ENCODE results near the gene CFAP58. TPM values are rescaled to one million over a fixed set of nuclear protein-coding genes. Genes with fewer than 3 reads are reported as not detected.

The CFAP58 gene
- total RNA-seq, 1 experiment from 2014 or later: 0.63 TPM

DNA sequence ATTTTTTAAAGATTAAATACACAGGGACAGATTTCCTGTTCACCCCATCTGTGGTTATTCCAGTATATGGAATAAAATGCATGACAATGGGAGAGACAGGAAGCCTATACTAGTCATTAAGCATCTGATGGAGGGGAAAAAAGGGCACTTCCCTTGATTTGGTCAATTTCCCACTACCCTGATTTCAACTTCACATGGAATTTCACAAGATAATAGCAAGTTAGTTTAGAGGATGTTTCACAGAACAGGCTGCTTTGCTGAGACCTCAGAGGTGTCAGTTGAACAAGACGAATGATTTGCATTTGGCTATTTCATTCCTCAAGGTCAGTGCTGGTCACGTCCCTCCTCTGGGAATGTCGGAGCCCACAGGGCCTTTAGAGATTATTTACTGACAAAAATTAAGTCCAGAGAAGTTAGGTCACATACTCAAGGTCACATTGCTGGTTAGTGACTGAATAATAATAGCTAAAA is 10.7 kb upstream of the CFAP58 start:
- no peak overlapping the region for H2BK15ac ChIP-seq (ENCODE audit: low read depth, low read length)
- no peak overlapping the region for H2AFZ ChIP-seq (ENCODE audit: low read length)
- no peak overlapping the region for H3K9ac ChIP-seq (ENCODE audit: extremely low read depth, insufficient read length, low read length)
- peaks cover 6% of the 10 kb centered on the region; the same call in 1 of the 2 replicates for H3K4me1 ChIP-seq (ENCODE audit: insufficient read depth, low read length)
- no peak overlapping the region for H2BK20ac ChIP-seq (ENCODE audit: low read depth, low read length, poor library complexity, severe bottlenecking)
- no peak overlapping the region for H3K56ac ChIP-seq (ENCODE audit: insufficient read length, low read depth, low read length)
- no peaks in the 10 kb centered on the region for H3K79me2 ChIP-seq (ENCODE audit: insufficient read depth, low read length)
- H3K23ac ChIP-seq (ENCODE audit: insufficient read length, low read depth, low read length): no peak overlapping the region
- H3K79me1 ChIP-seq (ENCODE audit: insufficient read depth, low read depth, low read length, poor library complexity, severe bottlenecking): no peaks in the 10 kb centered on the region
- no CpG with 5 or more reads among the region's 3 CpGs for WGBS (ENCODE audit: extremely low coverage, insufficient read length, low lambda C conversion rate)
- no peak overlapping the region for H3K4me3 Mint-ChIP-seq
- no peak overlapping the region for H3K4me2 ChIP-seq (ENCODE audit: insufficient read depth, insufficient read length, low read length)
- H3K23me2 ChIP-seq (ENCODE audit: insufficient read length, low read depth, low read length, poor library complexity, severe bottlenecking): peaks cover 6% of the 10 kb centered on the region
- H3K4ac ChIP-seq (ENCODE audit: low read depth, low read length): no peak overlapping the region
- no peak overlapping the region for H4K8ac ChIP-seq (replicated peaks; ENCODE audit: insufficient read length, low read depth, low read length)
- no peak overlapping the region for H2BK12ac ChIP-seq (ENCODE audit: insufficient read length, low read depth, low read length)
- H3K27me3 Mint-ChIP-seq (ENCODE audit: low read depth): peaks cover 3% of the 10 kb centered on the region
- no peak overlapping the region for H2BK120ac ChIP-seq (ENCODE audit: low read depth, low read length, poor library complexity, severe bottlenecking)
- no peaks in the 10 kb centered on the region for H3K36me3 Mint-ChIP-seq (ENCODE audit: insufficient read depth in 1 of 3, low read depth in 3 of 3)
- H4K5ac ChIP-seq (ENCODE audit: insufficient read length, low read depth, low read length): no peak overlapping the region
- H3K27me3 ChIP-seq (ENCODE audit: insufficient read depth, low read length): no peaks in the 10 kb centered on the region; the same call in 1 of the 2 replicates
- peak overlapping the region in 1 of 3 experiments; percentile 19; a peak in 1 of 7 replicates for H3K27ac Mint-ChIP-seq
- H3K9me3 ChIP-seq (ENCODE audit: control insufficient read depth, low read depth, low read length): no peaks in the 10 kb centered on the region
- H2AK5ac ChIP-seq (ENCODE audit: insufficient read length, low read length): no peak overlapping the region
- H3K4me1 Mint-ChIP-seq: peaks cover 19 to 21% of the 10 kb centered on the region in 2 experiments
- no peaks in the 10 kb centered on the region for H3K9me3 Mint-ChIP-seq
- H3K14ac ChIP-seq (ENCODE audit: insufficient read depth, low read length): no peak overlapping the region
- TF ChIP-seq, protein P1, sequence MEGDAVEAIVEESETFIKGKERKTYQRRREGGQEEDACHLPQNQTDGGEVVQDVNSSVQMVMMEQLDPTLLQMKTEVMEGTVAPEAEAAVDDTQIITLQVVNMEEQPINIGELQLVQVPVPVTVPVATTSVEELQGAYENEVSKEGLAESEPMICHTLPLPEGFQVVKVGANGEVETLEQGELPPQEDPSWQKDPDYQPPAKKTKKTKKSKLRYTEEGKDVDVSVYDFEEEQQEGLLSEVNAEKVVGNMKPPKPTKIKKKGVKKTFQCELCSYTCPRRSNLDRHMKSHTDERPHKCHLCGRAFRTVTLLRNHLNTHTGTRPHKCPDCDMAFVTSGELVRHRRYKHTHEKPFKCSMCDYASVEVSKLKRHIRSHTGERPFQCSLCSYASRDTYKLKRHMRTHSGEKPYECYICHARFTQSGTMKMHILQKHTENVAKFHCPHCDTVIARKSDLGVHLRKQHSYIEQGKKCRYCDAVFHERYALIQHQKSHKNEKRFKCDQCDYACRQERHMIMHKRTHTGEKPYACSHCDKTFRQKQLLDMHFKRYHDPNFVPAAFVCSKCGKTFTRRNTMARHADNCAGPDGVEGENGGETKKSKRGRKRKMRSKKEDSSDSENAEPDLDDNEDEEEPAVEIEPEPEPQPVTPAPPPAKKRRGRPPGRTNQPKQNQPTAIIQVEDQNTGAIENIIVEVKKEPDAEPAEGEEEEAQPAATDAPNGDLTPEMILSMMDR (conservative IDR thresholded peaks at IDR 0.05): no peak
- no peak overlapping the region for H2BK5ac ChIP-seq (ENCODE audit: insufficient read length, low read length)
- H4K20me1 ChIP-seq (ENCODE audit: control insufficient read depth, insufficient read depth, insufficient read length): no peaks in the 10 kb centered on the region
- H3K27ac ChIP-seq (ENCODE audit: insufficient read length, low read depth, low read length): no peak overlapping the region
- no peak overlapping the region for H3T11ph ChIP-seq (ENCODE audit: low read length)
- H4K91ac ChIP-seq (ENCODE audit: insufficient read length, low read depth, low read length): no peak overlapping the region
- no peak for DNase-seq
- H3K18ac ChIP-seq (ENCODE audit: insufficient read length, low read depth, low read length): no peak overlapping the region
